OCI-LY1 (cell line): ENCODE results near the gene PRKCA.

Experiments
- CTCF ChIP-seq: fragments of 200-600 bp; sonication (generic), shearing (Covaris generic); IDR thresholded peaks from 2 replicates; pipeline ENCODE4 v1.5.1; 2017; ENCODE audit warnings: mild to moderate bottlenecking, antibody characterized with exemption, low read length, moderate library complexity, mixed read lengths
- EZH2 ChIP-seq: fragments of 200-600 bp; sonication (generic), shearing (Covaris generic); IDR thresholded peaks from 2 replicates; pipeline ENCODE4 v1.8.0; 2017; ENCODE audit warnings: borderline replicate concordance, mixed run types, mild to moderate bottlenecking, antibody characterized with exemption, low read length, moderate library complexity, mixed read lengths

GRCh38 chr17:66369830-66370229, 67.4 kb downstream of the PRKCA start:
- no peak for TF ChIP-seq CTCF
- TF ChIP-seq EZH2, result no peak
